Left renal pelvis (tissue), 4 donors: ENCODE results near the gene KLHL22. TPM values are rescaled to one million over a fixed set of nuclear protein-coding genes. Genes with fewer than 3 reads are reported as not detected.
"Not testable (repeated sequence)": the region's sequence is repeated elsewhere in the genome, so short reads cannot be mapped to it uniquely, and the experiment has no call there.

Source experiments
- DNase-seq, 4 donors: peaks; one replicate each; pipeline ENCODE4 v3.0.0-alpha.2; 2013; ENCODE audit warnings: low read depth in 4 of 4, low spot score in 3 of 4
- polyA plus RNA-seq, 4 donors: library from polyadenylated mRNA; unstranded; fragments of 120-200 nt; gene quantifications; one replicate each; pipeline ENCODE4 v1.2.1, GENCODE V29; 2013; ENCODE audit not compliant: insufficient read length in 4 of 4

Gene KLHL22
- polyA plus RNA-seq, 4 donors, result 26.7 to 43.0 (median 34.2) TPM

DNA sequence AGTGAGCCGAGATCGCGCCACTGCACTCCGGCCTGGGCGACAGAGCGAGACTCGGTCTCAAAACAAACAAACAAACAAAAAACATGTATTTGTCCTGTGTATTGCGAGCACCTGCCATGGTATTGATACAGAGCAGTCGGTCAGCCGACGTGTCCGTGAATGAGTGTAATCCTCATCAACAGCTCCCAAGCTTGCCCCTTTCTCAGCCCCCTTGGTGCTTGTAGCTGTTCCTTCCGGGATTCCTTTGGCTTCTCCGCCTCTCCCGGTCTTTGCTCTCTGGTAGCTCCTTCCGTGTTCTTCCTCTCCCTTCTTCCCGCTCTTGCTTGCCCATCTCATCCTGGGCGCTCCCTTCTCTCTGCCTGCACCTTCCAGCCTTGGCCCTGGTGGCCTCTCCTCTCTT, 90.7 kb downstream of the KLHL22 start:
- no peak for DNase-seq

DNA sequence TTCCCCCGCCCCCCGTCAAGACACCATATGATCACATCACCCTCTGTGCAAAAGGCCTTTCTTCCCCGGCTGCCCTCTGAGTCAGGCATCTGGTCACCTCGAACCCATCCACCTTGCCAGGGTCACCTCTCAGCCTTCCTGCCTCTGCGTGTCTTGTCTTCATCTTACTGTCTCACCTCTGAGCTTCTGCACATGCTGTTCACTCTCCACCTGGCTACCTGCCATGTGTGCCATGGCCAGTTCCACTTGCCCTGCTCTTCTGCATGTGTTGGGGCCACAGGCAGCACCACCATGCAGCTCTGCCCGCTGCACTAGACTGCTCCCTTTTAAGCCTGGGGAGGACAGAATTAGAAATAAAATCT, 91.8 kb downstream of the KLHL22 start:
- DNase-seq, result no peak

DNA sequence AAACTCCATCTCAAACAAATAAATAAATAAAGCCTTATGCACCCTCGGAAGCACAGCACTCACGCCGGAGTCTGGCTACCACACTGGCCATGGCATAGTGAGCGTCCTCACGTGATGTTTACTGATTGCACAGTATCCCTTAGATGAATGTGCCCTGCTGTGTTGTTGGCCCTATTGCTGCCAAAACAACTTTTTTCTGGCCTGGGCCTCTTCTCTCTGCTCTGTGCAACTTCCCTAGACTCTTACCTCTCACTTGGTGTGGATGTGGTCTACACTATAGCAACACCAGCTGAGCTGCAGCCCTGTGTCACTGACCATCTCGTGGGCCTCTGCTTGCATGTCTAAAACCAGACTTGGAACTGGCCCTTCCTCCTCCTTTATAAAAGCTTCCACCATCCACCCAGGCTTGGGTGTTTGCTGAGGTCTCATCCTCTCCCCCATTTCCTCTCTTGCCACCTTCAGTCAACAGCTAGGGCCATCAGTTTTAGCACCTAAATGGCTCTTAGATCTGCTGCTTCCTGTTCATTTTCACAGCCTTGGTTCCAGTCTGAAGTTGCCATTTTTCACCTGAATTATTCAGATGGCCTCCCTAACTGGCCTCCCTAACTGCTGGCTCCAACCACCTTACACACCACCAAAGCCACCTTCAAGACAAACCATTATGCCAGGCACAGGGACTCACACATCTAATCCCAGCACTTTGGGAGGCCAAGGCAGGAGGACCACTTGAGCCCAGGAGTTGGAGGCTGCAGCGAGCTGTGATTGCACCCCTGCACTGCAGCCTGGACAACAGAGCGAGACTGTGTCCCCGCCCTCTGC, 92.4 kb downstream of the KLHL22 start:
- DNase-seq, result no peak

DNA sequence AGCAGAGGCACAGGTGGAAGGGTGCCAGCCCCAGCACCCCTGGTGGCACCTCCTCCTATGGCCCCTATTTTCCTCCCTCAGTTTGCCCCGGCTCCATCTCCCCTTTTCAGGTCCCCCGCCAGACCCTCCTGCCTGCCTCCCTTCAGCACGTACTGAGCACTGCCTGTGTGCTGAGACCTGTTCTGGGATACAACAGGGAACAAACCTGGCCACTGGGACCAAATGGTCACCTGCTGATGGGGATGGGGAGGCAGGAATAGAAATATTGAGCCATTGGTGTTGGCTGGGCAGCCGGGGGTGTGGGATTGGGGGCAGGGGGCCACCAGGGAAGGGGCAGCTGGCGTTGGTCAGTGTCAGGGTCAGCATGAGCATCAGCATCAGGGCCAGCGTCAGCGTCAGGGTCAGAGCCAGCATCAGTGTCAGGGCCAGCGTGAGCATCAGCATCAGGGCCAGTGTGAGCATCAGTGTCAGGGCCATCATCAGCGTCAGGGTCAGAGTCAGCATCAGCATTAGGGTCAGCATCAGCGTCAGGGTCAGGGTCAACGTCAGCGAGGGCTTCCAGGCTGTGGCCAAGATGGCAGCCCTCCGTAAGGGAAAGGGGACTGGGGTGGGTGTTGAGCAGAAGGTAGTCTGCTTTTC, 94.1 kb downstream of the KLHL22 start:
- no peak for DNase-seq

DNA sequence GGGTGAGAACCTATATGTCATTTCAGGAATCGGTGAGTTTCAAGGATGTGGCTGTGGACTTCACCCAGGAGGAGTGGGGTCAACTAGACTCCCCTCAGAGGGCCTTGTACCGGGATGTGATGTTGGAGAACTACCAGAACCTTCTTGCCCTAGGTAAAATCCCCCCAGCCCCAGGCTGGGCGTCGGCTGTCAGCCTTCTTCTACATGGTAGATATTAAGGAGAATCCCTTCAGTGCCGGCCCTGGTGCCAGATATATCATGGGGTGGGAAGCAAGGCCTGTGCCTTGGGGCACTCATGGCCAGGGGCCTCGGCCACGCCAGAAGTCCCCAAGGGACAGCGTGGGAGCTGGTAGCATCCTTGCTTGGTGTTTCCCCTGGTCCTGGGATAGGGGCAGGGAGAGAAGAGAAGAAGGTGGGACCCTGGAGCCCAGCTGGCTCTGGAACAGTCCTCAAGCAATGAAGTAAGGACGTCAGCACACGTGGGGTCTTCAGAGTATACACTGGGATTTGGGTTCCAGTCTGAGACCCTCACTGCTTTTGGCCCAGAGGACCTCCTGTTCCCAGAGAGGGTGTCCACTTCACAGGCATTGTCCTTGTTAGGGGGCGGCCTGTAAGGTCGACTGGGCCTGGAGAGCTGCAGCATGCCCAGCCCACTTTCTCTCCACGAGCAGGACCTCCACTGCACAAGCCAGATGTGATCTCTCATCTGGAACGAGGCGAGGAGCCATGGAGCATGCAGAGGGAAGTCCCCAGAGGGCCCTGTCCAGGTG, 94.8 kb downstream of the KLHL22 start:
- no peak for DNase-seq

DNA sequence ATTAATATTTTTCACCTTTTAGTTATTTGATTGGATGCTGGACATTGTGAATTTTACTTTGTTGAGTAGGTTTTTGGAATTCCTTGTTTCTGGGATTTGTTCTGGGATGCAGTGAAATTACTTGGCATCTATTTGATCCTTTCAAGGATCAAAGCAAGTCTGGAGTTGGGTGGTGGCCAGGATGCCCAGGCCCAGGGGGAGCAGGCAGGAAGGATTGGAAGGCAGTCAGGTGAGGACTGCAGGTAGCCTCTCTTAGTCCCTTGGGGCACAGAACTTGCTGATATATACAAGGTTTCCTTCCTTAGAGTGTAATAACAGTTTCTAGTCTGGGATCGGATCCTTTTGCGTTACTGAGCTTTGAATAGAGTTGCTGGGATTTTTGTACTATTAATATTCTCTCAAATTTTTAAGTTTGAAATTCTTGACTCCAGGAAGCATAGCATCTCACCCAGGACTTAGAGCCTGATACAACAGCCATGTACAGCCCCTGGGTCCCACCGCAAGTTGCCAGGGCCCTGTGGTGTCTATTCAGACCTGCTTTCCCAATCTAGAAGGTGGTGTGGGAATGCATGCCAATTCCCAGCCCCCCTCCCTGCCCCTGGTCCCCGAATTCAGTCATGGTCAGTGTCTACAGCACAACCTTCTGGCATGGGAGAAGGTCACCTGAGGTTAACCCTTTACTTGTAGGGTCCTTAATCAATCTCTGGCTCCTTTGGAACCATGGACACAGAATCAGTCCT, 95.6 kb downstream of the KLHL22 start:
- no peak for DNase-seq

DNA sequence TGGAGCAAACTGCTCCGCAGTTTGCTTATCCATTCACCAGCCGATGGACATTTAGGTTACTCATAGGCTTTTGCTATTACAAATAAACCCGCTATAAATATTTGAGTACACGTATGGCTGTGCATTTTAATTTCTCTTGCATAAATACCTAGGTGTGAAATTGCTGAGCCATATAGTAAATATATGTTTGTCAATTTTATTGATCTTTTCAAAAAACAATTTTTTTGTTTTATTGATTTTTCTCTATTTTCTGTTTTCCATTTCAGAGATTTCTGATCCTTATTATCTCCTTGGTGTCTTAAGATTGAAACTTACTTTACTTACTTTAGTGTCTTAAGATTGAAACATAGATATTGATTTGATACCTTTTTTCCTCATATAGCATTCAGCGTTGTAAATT, 97.2 kb downstream of the KLHL22 start:
- DNase-seq, result no peak

DNA sequence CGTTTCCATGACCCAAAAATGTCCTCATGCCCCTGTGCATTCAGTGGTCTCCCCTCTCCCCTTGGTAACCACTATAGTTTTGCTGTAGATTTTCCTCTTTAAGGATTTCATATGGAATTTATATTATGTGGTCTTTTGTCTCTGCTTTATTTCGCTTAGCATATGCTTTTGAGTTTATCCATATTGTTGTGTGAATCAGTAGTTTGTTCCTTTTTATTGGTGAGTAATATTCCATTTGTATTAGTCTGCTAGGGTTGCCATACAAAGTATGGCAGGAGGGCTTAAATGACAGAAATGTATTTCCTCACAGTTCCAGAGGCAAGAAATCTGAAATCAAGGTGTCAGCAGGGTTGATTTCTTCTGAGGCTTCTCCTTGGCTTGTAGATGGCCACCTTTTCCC, 98.1 kb downstream of the KLHL22 start:
- DNase-seq, result no peak

DNA sequence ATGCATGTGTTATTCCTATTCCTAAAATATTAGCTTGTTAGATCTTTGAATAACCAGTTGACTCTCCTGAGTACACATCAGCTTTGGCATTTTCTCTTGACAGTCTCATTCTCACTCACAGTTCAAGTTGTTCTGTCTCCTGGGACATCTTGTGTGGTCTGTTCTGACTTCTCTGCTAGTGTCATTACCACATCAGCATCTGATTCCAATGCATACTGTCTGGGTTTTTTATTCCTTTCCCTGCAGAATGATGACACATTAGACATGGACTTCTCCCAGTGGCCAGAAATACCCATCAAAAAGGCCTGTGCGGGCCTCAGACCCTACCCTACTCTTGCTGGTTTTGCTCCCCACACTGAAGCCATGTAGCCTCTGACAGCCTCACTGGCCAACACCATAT, 99.0 kb downstream of the KLHL22 start:
- DNase-seq, result no peak

DNA sequence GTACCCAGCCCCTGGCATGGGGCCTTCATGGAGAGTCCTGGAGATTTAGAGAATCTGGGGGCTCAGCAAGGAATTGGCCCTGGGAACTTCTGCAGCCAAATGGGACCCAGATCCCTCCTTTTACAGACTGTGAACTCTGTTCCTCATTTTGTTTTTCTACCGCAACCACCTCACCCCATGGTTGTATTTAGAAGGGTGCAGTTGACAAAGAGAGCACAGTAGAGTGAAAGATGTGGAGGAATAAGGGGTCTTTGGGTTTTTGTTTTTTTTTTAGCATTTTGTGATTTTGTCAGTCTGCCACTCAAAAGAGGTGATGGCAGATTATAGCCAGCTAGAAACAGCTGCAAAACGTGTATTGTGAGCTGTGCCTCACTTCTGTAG, 99.7 kb downstream of the KLHL22 start:
- no peak for DNase-seq

DNA sequence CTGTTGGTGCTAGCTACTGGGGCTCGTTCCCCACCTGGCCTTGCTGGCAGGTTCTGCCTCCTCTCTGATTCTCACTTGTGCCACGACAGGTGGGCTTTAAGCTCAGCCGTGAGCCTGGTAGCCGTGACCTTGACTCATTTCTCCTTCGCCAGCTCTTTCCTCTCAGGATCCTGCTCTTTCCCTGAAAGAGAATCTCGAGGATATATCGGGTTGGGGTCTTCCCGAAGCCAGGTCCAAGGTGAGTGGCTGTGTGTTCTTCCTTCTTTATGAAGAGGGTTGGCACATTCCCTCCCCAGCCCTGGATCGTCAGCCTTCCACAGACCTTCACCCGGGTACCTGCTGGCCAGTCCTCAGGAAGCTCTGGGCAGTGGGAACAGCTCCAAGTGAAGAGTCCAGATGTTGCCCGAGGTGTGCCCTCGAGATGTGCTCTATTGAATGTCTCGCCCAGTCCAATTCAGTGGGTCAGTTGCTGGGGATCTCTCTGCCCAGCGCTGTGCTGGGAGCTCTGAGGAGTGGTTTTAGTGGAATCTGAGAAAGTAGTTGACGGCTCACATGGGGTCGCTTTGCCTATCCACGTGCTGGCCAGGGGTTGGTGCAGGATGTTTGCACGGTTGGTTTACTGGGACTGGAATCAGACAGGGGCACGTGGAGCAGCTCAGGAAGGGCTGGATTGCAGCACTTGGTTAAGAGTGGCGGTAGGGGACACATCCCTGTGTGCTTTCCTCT, 100.3 kb downstream of the KLHL22 start:
- no peak for DNase-seq

DNA sequence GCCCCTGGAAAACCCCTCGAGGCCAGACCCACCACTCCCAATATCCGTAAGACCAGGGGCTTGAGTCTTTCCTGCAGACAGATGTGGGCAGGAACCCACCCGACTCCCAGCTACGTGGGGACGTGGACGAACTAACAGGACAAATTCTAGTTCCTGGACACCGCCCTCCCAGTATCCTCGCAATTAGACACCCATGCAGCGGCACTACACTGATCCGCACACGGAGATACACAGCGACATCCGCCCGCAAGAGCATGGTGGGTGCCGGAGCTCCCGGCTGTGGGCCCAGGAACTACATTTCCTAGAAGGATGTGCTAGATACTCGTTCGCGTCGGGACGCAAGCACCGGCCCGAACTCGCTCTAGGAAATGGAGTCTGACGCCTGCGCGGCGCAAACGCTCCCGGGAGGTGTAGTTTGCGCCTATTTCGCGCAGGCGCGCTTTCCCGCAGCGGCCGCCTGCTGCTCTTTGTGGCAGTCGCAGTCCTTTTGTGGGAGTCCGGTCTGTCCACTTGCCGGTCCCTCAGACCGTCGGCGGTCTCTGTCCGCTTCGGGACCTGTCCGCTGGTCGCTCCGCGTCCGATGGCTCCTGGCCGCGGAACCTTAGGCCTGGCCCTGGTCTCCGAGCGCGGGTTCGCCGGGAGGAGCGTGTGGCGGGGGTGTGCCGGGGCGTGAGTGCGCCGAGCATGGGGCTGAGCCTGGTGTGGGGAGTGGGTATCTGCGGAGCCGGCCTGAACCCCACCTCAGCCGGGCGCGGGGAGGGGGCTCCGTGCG, 101.7 kb downstream of the KLHL22 start, which contains the start of gene ZNF74:
TSS of gene ZNF74 (plus strand) at position 447 of the 772 bp plus-strand sequence. CDS start 478 bp downstream, outside the sequence.
- peak; percentile 83 to 89 (median 86) for DNase-seq

DNA sequence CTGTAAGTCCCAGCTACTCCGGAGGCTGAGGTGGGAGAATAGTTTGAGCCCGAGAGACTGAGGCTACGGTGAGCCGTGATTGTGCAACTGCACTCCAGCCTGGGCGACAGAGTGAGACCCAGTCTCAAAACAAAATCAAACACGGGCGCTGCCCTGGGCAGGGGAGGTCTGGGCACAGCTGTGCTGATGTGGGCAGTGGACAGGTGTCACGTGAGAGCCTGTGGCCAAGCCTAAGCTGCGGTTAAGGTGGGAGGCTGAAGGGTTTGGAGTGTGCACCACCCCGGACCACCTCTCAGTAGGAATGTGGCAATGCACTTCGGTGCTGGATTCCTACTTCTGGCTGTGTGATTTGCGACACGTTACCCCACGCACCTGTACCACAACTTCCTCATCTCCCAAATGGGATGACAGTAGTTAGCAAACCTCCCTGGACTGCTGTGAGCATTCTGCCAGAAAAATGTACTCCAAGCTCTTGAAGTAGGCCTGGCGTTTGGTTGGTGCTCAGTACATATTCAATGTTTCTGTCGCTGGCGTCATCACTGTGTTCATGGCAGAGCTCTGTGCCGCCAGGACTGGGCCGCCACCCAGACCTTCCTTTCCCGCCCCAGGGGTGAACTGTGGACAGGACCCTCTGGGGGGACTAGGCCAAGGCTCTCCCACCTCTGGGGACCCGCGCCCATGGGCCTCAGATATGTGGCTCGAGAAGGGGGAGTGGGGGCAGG, 102.5 kb downstream of the KLHL22 start:
- no peak for DNase-seq

DNA sequence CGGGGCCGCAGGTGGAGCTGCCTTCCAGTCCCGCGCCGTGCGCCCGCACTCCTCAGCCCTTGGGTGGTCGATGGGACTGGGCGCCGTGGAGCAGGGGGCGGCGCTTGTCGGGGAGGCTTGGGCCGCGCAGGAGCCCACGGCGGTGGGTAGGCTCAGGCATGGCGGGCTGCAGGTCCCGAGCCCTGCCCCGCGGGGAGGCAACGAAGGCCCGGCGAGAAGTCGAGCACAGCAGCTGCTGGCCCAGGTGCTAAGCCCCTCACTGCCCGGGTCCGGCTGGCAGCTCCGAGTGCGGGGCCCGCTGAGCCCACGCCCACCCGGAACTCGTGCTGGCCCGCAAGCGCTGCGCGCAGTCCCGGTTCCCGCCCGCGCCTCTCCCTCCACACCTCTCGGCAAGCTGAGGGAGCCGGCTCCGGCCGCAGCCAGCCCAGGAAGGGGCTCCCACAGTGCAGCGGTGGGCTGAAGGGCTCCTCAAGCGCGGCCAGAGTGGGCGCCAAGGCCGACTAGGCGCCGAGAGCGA, 103.2 kb downstream of the KLHL22 start:
- not testable (repeated sequence) for DNase-seq
